Mesenteric fat pad (tissue), 1 donor: ENCODE data around the gene TMEM59. TPM values are rescaled to one million over a fixed set of nuclear protein-coding genes. Genes with fewer than 3 reads are reported as not detected.
"Not testable (repeated sequence)": the region's sequence is repeated elsewhere in the genome, so short reads cannot be mapped to it uniquely, and the experiment has no call there.

Experiments used
- DNase-seq: peaks from one replicate; pipeline ENCODE4 v3.0.0-alpha.2; 2020; ENCODE audit warnings: low spot score
- total RNA-seq: library from RNA; stranded (reverse); fragmentation: NEBNext Ultra II Directional; extraction: Animal tissue kit (Norgen Biotek cat#: 25700); gene quantifications from one replicate; pipeline ENCODE4 v1.2.1, GENCODE V29; 2021
- donor health status: DM: yes; HTN: yes; CAD: no.

The TMEM59 gene
- total RNA-seq, 1 donor from 2014 or later, result 364 TPM

DNA sequence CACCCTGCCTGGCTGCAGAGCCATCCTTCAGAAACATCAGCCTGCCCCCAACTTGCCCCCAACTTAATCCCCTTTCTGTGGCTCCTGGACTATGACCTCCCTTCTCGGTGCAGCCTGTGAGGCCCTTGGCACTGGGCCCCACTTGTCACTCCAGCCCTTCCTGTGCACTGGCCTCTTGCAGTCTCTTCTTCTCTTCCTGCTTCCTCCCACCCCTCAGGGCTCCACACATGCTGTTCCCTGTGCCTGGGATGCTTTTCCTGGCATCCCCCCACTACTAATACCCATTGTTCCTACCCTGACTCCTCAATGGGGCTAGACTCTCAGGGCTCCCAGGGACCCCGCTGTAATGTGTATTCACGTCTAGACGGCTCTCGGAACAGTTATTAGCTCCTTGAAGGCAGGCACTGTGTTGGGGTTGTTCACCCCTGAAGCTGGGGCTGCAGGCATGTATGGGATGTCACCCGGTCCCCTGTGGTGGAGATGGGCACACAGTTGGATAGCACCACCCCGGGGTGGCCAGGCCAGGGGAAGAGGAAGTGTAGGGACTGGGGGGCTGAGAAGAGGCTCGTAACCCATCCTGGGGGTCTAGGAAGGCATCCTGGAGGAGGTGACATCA lies 39.5 kb downstream of the TMEM59 start:
- peak; percentile 47 for DNase-seq

- DNase-seq, result peak; percentile 74
Measured at GRCh38 chr1:54012863-54013262, 40.1 kb downstream of the TMEM59 start.

GRCh38 chr1:54012008-54012325 lies 41.0 kb downstream of the TMEM59 start:
- DNase-seq, result peak; percentile 65

- DNase-seq, result no peak
Measured at GRCh38 chr1:54011316-54012007, 41.5 kb downstream of the TMEM59 start.

DNA sequence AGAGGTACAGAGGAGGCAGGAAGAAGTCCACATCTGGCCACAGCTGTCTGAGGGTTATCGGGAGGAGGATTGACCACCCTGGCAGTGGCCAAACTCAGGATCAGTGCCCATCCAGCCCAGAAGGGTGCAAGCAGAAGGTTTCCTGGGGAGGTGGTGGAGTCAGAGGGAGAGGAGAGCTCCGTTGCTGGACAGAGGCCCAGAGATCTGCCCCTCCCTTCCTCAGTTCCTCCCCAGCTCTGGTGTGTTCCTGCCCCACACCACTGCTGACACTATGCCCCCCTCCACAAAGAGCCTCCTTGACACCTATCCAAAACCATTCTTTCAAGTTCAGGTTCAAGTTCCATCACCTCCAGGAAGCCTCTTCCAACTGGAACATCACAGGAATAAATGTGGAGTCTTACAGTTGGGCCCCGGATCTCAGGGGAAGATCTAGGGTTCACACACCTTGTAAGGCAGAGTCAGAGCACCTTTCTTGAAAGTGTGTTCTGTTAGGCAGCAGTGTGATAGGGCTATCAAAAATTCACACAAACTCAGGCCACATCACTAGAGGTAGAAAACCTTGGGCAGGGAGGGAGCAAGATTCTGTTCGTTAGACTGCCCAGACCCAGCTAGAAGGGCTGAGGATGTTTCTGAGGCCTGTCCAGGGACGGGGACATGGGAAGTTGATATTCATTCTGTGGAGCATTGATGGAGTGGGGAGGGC lies 42.4 kb downstream of the TMEM59 start:
- peak; percentile 47 for DNase-seq

DNA sequence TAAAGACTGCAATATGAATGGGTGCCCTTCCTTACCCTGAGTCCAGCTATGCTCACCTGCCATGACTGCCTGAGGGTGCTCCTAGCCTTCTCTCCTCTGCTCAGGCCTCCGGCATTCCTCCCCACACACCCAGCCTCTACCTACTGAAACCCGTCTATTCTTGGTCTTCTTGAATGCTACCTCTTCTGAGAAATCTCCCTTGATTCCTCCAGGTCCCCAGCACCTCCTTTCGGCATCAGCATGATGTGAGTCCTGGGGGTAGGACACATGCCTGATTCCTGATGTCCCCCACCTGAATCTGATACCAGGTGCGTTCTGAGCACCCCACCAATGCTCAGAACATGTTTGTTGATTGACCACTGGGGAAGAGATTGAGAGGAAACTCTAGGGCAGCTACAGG lies 43.6 kb downstream of the TMEM59 start:
- peak; percentile 62 for DNase-seq

DNA sequence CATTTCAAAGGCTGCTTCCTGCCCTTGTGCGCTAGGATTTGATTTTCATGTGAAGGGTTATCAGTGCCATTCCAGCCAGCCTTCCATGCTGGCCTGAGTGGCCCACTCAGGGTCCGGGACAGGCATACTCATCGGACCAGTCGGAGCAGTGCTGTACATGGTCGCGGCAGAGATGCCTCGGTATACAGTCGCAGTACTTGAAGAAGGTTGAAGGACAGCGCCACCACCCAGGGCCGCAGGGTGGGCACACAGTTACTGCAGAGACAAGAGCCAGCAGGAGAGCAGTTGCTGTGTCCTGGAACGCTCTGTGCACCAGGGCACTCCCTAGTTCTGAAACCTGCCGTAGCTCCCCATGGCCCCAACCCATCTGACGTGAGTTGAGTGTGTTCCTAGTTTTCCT lies 44.1 kb downstream of the TMEM59 start:
- DNase-seq, result peak; percentile 85

DNA sequence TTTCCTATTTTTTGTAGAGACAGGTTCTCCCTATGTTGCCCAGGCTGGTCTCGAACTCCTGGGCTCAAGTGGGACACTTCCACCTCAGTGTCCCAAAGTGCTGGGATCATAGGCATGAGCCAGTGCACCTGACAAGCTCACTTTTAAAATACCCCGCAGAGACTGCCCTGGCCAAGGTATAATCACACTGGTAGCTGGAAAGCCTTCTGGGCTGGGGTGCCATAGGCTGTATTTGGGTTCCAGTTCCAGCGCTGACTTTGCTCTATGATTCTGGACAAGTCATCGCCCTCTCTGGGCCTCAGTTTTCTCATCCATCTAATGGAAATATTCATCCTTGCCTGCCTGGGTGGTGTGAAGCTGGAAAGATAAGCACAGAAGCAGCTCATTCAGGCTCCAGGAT lies 45.4 kb downstream of the TMEM59 start:
- DNase-seq, result peak; percentile 30

DNA sequence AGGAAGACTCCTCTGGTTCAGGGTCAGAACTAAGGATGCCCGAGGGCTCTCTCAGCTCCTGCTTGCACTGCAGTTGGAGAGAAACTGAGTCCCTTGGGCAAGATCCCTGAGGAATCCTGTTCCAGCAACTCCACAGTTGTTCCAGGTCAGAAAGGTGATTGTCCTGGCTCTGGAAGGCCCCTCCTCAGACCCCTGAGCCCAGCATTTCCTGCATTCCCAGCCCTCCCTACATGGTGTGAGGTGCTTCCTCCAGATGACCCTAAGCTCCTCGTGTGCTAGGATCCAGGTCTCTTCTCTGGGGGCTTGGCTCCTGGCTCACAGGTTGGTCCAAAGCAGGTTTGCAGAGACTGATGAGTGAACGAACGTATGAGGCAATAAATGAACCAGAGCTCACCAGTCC lies 46.5 kb downstream of the TMEM59 start:
- peak; percentile 67 for DNase-seq

DNA sequence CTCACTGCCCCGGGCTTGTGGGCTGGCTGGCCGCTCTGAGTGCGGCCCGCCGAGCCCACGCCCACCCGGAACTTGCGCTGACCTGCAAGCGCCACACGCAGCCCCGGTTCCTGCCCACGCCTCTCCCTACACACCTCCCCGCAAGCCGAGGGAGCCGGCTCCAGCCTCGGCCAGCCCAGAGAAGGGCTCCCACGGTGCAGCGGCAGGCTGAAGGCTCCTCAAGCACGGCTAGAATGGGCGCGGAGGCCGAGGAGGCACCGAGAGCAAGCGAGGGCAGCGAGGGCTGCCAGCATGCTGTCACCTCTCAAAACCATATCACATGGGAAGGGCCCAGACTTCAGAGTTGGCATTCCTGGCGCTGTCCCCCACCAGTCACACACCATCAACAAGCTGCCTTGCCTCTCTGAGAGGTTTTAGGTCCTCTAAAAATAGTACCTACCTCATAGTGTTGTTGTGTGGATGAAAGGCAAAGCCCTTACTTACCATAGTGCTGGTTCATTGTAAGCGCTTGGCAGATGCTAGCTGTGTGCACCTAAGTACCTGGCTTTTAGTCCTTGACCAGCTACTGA lies 48.4 kb downstream of the TMEM59 start:
- DNase-seq, result peak; percentile 45

DNA sequence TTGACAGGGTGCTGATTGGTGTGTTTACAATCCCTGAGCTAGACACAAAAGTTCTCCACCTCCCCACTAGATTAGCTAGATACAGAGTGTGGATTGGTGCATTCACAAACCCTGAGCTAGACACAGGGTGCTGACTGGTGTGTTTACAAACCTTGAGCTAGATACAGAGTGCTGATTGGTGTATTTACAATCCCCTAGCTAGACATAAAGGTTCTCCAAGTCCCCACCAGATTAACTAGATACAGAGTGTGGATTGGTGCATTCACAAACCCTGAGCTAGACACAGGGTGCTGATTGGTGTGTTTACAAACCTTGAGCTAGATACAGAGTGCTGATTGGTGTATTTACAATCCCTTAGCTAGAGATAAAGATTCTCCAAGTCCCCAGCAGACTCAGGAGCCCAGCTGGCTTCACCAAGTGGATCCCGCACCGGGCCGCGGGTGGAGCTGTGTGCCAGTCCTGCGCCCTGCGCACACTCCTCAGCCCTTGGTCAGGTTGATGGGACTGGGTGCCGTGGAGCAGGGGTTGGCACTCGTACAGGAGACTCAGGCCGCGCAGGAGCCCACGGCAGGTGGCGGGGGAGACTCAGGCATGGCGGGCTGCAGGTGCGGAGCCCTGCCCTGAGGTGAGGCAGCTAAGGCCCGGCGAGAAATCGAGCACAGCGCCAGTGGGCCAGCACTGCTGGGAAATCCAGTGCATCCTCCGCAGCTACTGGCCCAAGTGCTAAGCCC lies 49.1 kb downstream of the TMEM59 start:
- peak; percentile 43 for DNase-seq

DNA sequence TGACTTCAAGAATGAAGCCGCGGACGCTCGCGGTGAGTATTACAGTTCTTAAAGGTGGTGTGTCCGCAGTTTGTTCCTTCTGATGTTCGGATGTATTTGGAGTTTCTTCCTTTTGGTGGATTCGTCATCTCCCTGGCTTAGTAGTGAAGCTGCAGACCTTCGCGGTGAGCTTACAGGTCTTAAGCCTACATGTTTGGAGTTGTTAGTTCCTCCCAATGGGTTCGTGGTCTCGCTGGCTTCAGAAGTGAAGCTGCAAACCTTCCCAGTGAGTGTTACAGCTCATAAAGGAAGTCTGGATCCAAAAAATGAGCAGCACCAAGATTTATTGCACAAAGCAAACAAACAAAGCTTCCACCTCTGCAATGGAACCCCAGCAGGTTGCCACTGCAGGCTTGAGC lies 49.8 kb downstream of the TMEM59 start:
- peak; percentile 5 for DNase-seq

GRCh38 chr1:54002544-54003248 lies 50.3 kb downstream of the TMEM59 start:
- DNase-seq, result peak; percentile 62

DNA sequence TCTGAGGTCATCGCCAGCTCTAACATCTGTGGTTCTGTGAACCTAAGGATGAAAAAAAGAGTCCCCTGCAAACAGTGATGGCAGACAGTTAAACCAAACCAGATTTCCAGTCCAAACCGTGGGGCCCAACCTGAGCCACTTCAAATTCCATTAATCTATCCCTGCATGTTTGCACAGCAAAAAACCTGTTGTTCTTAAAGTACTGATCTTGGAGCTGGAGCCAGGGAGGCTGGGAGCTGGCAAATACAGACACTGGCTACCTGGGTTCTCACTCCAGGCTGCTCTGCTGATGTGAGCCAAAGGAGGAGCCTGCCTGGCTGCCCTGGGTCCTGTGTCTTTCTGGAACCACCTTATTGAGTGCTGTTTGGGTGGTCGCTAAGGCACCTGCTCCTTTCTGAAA lies 51.4 kb downstream of the TMEM59 start:
- peak; percentile 51 for DNase-seq

DNA sequence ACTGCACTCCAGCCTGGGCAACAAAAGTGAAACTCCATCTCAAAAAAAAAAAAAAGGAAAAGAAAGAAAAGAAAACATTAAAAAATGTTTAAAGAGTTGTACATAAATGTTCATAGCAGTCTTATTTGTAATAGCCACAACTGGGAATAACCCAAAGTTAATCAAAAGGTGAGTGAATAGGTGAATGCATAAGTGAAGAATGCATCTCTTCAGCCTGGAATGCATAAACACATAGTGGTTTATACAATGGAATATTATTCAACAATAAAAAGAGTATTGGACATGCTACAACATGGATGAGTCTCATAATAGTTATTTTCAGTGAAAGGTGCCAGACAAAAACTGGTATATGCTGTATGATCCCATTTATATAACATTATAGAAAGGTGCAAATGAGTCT lies 53.1 kb downstream of the TMEM59 start:
- no peak for DNase-seq

DNA sequence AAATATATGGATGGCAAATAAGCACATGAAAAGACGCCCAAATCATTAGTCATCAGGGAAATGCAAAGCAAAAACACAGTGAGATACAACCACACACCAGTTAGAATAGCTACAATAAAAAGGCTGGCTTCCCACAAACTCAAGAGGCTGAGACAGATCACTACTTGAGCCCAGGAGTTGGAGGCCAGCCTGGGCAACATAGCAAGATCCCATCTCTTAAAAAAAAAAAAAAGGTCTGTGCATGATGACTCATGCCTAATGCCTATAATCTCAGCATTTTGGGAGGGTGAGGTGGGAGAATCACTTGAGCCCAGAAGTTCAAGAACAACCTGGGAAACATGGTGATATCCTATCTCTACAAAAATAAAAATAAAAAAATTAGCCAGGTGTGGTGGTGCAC lies 54.8 kb downstream of the TMEM59 start:
- no peak for DNase-seq

GRCh38 chr1:53995683-53996082 lies 57.3 kb downstream of the TMEM59 start:
- no peak for DNase-seq

DNA sequence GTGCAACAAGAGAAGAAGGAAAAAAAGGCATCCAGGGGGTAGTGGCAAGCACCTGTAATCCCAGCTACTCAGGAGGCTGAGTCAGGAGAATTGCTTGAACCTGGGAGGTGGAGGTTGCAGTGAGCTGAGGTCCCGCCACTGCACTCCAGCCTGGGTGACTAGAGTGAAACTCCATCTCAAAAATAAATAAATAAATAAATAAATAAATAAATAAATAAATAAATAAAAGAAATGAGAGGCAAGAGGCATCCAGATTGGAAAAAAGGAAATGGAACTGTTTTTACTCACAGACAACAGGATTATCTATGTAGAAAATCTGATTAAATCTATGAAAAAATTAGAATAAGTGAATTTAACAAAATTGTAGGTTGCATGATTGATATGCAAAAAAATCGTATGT lies 58.5 kb downstream of the TMEM59 start:
- not testable (repeated sequence) for DNase-seq

- DNase-seq, result no peak
Measured at GRCh38 chr1:53992085-53992874, 60.7 kb downstream of the TMEM59 start.

DNA sequence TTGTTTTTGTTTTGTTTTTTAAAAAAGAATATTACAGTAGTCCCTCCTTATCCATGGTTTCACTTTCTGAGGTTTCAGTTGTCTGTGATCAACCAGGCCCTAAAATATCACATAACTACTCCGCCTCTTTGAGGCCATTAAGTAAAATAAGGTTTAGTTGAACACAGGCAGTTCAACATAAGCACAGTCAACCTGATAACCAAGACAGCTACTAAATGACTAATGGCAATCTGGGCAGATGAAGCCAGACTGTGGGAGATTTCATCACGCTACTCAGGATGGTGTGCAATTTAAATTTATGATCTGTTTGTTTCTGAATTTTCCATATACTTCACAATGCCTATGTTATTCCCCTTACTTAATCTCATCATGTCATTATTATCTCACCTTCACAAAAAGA lies 65.1 kb downstream of the TMEM59 start:
- DNase-seq, result no peak
